ENCODE results near the gene SDF2.
A peak's percentile ranks its signal among the peaks of the same experiment; 100 is the strongest.
"Not testable (repeated sequence)": the region's sequence is repeated elsewhere in the genome, so short reads cannot be mapped to it uniquely, and the experiment has no call there.

SDF2 gene

DNA sequence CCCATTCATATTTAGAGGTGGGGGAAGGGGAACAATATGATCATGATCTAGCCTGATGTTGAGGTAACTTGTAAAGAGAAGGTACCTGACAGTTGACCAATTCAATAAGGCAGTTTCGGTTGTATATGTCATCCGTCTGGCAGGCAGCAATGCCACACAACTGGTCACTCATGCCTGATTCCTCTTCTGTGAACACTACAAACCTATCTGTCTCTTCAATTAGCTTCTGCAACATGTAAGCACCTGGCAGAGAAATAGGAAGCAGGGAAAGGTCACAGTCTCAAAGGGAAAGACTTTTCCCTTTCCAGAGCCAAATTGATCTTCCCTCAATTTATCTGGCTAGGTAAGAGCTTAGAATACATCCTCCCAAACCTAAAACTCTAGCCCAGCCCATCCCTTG lies 37.6 kb downstream of the SDF2 start:
- no peak for DNase-seq

DNA sequence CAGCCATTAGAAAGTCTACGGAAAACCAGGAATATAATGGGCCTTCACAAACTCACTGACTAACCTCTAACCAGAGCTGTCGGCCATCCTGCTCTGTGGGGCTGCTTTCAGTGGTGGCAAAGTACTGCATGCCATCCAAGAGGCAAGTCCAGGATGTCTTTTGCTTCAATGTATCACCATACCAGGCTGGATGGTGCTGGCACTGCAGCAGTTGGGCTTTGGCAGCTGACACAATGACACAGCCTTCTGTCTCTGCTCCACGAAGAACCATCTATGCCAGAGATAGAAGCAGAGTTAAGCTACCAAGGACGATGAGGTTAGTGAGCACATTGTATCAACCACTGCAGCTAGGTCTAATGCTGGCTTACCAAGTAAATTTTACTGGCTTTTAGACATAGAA lies 38.0 kb downstream of the SDF2 start:
- no peak for DNase-seq

DNA sequence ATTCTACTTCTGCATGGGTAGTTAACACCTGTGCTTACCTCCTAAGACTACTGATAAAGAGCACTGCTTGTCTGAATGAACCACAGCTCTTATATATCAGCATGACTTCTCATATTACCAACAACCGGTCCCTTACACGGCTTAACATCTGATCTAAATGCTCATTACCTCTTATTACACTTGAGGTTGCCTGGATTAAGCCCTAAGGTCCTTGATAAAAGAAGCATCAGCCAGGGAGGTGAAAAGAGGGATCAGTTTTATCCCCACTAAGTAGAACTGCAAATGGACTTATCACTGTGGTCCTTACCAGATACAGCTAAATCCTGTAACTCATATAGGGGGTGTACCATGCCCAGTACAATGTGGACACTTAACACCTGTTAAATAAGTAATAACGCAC lies 39.5 kb downstream of the SDF2 start:
- DNase-seq = no peak

DNA sequence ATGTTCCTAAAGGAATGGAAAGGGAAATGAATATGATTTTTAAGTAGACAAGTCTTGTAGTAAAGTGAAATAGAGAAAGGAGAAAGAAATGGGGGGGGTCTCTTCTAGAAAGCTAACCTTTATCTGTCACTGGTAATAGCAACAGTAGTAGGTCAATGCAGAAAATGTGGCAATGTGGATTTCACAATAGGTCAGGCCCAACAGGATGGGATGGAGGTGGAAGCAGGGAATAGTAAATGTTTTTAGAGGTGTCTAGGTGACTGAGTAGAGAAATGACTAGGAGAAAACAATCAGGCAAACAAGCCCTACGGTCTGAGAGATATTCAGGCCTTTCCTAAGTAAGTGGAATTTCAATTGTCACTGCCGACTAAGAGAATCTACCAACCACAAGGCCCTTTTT lies 41.7 kb downstream of the SDF2 start:
- DNase-seq = no peak

DNA sequence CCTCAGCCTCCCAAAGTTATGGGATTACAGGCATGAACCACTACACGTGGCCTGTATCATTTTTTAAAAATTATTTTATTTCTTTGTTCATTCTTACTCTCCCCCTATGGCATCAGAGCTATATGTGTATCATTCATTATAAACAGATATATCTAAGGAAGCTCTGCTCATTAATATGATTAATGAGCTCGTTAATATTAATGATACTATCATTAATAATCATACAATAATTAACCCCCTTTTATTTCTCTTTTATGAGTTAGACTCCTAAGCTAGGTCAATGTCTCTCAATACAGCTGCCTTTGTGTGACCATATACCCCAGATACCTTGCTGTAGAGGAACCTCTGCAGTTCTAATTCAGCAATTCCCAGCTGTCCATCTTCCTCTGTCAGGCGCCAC lies 43.2 kb downstream of the SDF2 start:
- DNase-seq = no peak

DNA sequence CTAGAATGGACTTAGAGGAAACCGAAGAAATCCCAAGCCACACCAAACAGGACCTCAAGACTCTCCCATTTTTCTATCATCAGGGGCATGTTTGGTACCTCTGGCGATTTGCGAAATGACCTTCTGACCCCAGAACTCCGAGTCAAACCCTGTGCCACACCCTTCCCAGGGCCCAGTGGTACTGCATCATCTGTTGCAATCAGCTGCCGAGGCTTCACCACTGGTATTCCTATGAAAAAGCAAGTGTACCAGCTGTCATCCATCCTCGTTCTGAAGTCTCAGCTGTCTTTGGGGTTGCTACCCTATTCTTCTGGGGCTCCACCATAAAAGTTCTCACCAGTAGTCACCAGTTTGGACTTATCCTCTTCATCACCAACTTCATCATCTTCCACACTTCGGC lies 45.4 kb downstream of the SDF2 start:
- DNase-seq = no peak

DNA sequence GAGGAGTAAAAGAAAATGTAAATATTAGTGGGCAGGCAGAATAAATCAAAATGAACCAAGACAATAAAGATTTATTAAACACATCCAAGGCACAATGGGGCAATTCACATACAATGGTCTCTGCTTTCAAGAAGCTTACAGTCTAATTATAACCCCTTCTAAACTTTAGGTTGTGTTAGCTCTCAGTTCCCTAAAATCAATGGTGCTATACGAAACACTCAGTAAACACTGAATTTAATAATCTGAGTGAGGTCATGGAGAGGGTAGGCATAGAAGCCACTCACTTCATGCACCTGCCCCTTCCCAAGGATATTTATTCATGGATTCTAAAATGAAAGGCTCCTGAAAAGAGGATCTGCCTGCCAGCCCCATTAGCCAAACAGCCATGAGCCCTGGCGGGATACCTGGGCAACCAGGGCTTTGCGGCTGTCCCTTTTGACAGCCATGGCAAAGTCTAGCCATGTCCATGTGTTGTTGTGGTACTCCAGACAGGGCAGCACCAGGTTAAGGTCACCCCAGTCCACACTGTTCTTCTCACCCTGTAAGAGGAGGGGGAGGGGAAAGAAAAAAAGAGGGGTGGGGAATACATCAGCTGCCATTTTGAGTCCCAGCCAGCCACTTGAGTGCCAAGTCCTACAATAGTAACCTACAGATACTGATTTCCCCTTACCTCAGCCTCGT lies 46.3 kb downstream of the SDF2 start:
- no peak for DNase-seq

DNA sequence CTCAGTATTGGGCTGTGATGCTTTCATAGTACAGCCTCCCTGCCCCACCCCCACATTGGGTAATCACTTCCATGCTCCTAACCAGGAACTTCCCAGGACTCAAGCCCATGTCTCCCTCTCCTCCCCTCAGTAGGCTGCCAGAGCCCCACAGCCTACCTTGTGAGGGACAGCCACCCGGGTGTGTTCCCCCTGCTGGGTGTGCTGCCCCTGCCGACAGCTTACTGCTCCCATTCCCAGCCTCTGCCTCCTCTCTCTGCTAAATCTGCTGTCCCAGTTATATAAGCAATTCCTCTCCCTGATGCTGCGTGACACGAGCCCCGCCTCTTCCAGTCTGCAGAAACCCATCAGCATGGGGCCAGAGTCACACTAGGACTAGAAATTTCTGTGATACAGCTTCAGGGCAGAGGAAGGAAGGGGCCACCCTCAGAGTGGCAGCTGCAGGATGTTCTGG lies 47.8 kb downstream of the SDF2 start, which contains the start of gene RSKR:
RSKR (minus strand) TSS at position 255 of the 451 bp plus-strand sequence; CDS start at position 231, 24 bp downstream.
- no peak for DNase-seq

DNA sequence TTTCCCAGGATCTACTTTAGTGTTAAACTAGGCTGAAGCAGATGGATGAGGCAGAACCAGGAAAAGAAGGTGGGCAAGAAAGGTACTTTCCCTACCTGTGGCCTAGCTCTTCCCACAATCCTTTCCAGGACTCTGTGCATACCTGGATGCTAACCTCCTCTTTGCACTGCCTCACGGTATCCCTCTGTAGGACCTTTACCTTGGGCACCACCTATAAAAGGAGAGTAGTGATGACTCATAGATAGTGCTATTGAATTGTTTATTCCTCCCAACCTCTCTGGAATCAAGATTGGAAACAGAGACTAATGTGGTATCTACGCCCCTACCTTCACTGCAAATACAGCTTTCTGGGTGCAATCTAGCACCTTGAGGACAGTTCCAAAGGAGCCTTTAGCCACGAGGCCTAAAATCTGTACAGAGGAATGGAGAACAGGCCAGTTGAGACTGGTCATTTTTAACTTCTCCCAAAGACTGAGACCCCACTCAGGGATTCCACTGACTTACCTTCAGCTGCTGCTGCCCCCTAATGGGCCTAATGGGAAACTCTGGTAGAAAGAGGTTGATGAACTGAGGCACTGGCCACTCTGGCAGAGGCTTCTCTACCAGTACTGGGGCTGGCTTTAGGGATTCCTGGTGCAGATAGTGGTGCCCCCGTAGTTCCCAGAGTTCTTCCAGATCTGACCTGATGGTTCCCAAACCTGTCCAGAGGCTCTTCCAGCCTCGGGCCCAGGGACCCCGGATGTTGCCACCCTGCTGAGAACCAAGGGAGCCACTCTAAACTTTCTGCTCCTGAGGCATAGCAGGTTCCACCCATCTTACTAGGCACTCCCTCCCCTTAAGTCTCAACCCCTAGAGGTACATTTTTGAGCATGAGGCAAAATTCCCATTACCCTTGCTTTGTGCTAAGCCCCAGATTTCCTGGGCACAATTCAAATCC lies 48.5 kb downstream of the SDF2 start:
- DNase-seq = peak; percentile 25

DNA sequence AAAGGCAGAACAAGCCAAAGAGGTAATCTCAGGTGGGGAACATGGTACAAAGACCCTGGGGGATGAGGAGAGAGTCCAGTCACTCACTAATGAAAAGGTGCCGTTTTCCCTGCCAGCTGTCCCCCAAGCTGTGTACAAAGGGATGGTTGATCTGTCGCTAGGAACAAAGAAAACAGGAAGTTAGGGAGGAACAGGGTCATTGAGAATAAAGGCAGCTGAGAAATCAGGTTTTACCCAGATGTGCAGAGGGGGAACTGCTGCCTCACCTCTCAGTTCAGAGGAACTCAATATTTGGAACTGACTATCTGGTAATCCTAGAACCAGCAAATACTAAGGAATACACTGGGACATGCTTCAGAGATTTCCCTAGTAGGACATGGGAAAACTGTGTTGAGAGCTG lies 49.2 kb downstream of the SDF2 start:
- no peak for DNase-seq

DNA sequence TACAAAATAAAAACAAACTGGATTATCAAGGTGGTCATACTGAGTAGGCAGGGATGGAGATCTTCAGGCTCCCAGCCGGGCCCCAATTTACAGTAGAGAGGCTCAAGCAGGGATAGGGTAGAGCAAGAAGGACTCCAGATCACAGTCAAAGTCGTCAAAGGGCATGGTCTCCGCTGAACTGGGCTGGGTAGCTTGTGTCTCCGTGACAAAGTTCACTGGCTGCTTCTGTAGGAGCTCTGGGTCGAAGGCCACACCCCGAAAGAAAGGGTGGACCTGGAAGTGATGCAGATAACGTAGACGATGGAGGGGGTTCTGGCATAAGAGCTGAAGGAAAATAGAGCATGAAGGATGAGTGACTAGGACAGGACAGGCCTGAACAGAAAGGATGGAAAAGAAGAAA lies 51.3 kb downstream of the SDF2 start:
- no peak for DNase-seq

DNA sequence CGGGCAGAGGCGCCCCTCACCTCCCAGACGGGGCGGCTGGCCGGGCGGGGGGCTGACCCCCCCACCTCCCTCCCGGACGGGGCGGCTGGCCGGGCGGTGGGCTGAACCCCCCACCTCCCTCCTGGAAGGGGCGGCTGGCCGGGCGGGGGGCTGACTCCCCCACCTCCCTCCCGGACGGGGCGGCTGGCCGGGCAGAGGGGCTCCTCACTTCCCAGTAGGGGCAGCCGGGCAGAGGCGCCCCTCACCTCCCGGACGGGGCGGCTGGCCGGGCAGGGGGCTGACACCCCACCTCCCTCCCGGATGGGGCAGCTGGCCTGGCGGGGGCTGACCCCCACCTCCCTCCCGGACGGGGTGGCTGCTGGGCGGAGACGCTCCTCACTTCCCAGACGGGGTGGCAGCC lies 57.7 kb downstream of the SDF2 start:
- not testable (repeated sequence) for DNase-seq

DNA sequence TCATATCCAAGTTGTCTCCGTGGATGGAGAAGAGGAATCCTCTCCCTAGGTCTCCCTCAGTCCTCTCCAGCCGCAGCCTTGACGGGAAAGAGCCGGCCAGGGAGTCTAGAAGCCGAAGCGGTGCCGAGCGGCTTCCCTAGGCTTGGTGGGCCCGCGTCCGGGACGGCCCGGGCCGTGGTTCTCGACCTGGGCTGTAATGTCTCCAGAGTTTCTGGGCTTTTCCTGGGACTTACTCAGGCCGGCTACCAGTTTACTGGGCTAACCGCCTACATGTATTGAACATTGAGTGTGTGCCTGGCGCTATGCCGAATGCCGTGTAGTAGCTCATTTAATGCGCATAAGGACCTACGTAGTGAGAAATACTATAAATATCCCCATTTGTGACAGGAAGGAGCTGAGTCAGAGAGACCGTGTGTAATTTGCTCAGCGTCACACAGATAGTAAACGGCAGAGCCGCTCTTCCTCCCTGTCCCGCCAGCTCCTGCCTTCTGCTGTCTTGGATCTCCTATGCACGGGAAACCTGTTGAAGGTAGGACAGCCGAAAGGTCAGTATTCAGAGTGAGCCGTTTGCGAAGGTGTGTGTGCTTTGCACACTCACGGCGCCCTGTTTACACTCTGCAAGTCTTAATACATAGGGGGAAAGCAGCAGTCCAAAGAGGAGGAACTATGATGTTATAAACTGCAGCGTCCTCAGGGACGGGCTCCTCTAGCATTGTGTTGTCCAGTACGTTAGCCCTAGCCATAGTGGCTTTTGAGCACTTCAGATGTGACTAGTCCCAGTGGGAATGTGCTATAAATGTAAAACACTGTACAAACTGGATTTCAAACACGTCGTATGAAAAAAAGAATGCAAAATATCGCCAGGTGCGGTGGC lies 62.2 kb downstream of the SDF2 start:
- DNase-seq = peak; percentile 57

DNA sequence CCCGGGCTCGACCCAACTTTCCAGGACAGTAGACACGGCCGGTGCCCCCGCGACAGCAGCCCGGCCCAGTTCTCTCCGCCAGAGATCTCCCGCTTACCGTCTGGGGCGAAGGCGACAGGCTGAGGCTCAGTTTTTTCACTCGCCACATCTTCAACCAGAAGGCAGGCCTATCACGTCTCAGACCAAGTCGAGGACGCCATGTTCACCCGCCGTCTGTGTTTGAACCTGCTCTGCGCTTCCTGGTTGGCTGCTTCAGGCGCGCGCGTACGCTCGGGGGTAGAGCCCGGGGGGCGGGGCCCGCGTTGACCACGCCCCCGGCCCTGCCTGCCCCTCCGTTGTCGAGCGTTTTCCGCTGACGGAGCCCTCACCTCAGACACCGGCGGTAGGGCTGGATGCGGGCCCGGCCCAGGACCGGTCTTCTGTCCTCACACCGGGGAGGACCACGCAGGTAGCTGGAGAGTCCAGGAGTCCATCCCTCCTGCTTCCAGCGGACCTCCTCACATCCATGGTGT lies 62.9 kb downstream of the SDF2 start, which contains the start of gene SPAG5:
SPAG5 (minus strand) TSS at position 227 of the 512 bp plus-strand sequence; CDS start at position 148, 79 bp downstream.
- peak; percentile 91 for DNase-seq

DNA sequence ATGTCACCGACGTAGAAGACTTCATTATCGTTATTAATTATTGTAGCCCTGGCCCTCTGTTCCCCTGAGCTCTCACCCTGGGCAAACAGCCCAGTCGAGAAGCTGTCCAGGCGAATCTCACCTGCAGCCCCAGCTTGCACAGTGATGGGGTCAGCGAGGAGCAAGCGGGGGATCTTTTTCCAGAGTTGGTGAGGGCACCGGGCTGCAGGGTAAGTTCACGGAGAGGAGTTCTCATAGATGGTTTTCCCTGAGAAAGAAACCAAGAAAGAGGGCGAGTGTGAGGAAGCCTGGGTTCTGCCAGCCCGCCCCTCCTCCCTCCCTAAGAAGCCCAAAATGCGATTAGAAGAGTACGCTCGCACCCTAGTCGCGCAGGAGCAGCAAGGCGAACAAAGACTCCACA lies 63.3 kb downstream of the SDF2 start:
- no peak for DNase-seq
